ENCODE results near the gene GPHN. TPM values are rescaled to one million over a fixed set of nuclear protein-coding genes. Genes with fewer than 3 reads are reported as not detected.

Gene GPHN
- total RNA-seq, 1 donor from 2014 or later: 8.8 TPM

GRCh38 chr14:66601932-66602578 is 94.1 kb downstream of the GPHN start:
- no peak for DNase-seq

GRCh38 chr14:66603945-66604344 is 96.0 kb downstream of the GPHN start:
- DNase-seq: no peak

GRCh38 chr14:66606826-66607225 is 98.9 kb downstream of the GPHN start:
- DNase-seq: no peak

GRCh38 chr14:66610154-66610563 is 102.2 kb downstream of the GPHN start:
- peak; percentile 12 for DNase-seq

- DNase-seq: no peak
Measured at GRCh38 chr14:66613344-66613743, 105.4 kb downstream of the GPHN start.

GRCh38 chr14:66619952-66620351 is 112.0 kb downstream of the GPHN start:
- no peak for DNase-seq

- DNase-seq: no peak
Measured at GRCh38 chr14:66623838-66624237, 115.9 kb downstream of the GPHN start.

- DNase-seq: peak; percentile 88
Measured at GRCh38 chr14:66624336-66624937, 116.5 kb downstream of the GPHN start.

GRCh38 chr14:66628636-66629035 is 120.7 kb downstream of the GPHN start:
- DNase-seq: no peak

- no peak for DNase-seq
Measured at GRCh38 chr14:66629499-66629898, 121.6 kb downstream of the GPHN start.

GRCh38 chr14:66634876-66635275 is 126.9 kb downstream of the GPHN start:
- no peak for DNase-seq

GRCh38 chr14:66635435-66635834 is 127.5 kb downstream of the GPHN start:
- no peak for DNase-seq

- DNase-seq: no peak
Measured at GRCh38 chr14:66636240-66636639, 128.3 kb downstream of the GPHN start.

GRCh38 chr14:66638689-66639088 is 130.7 kb downstream of the GPHN start:
- DNase-seq: peak; percentile 52

- no peak for DNase-seq
Measured at GRCh38 chr14:66641861-66642635, 134.1 kb downstream of the GPHN start.

- DNase-seq: peak; percentile 32
Measured at GRCh38 chr14:66643344-66643743, 135.4 kb downstream of the GPHN start.

- peak; percentile 82 for DNase-seq
Measured at GRCh38 chr14:66645716-66646115, 137.8 kb downstream of the GPHN start.

GRCh38 chr14:66649498-66649897 is 141.6 kb downstream of the GPHN start:
- no peak for DNase-seq

- DNase-seq: peak; percentile 92
Measured at GRCh38 chr14:66650491-66650911, 142.6 kb downstream of the GPHN start.

GRCh38 chr14:66651536-66652220 is 143.7 kb downstream of the GPHN start:
- DNase-seq: peak; percentile 70

GRCh38 chr14:66652525-66653106 is 144.7 kb downstream of the GPHN start:
- no peak for DNase-seq

GRCh38 chr14:66657780-66658179 is 149.8 kb downstream of the GPHN start:
- DNase-seq: no peak

GRCh38 chr14:66662374-66662773 is 154.4 kb downstream of the GPHN start:
- DNase-seq: peak; percentile 70
